Mucosa of descending colon (tissue), 3 donors: ENCODE results near the gene ERVMER34-1. TPM values are rescaled to one million over a fixed set of nuclear protein-coding genes. Genes with fewer than 3 reads are reported as not detected.

Experiments used
- ATAC-seq: fragments of 200-7000 bp; cut with Tn5 transposase; one replicate; pipeline ENCODE4 v1.9.1; 2020; ENCODE audit warnings: mild to moderate bottlenecking, moderate library complexity
- DNase-seq, 3 donors: peaks; one replicate each; pipeline ENCODE4 v3.0.0-alpha.2; 2020
- H3K36me3 ChIP-seq: fragments of 200-600 bp; one replicate; pipeline ENCODE4 v1.8.0; 2021; ENCODE audit warnings: low read depth, mild to moderate bottlenecking
- H3K4me1 ChIP-seq: fragments of 200-600 bp; one replicate; pipeline ENCODE4 v1.8.0; 2021; ENCODE audit warnings: low read depth, mild to moderate bottlenecking
- H3K4me3 ChIP-seq: fragments of 200-600 bp; one replicate; pipeline ENCODE4 v1.8.0; 2021; ENCODE audit warnings: mild to moderate bottlenecking
- H3K9me3 ChIP-seq: fragments of 200-600 bp; one replicate; pipeline ENCODE4 v1.8.0; 2021; ENCODE audit warnings: mild to moderate bottlenecking
- intact Hi-C, 2 donors: fragments of 100-400 bp; cut with DNase I in 1 of 2; cut with micrococcal nuclease in 1 of 2; formaldehyde crosslinking; loops; one replicate each; pipeline versions ENCODE4 v1.11.0 to v1.11.1; 2022; cut with DNase I, micrococcal nuclease
- total RNA-seq, 3 donors: library from RNA; stranded (reverse); fragmentation: NEBNext Ultra II Directional in 2 of 3; extraction: Animal tissue kit (Norgen Biotek cat#: 25700) in 2 of 3; gene quantifications; one replicate each; pipeline versions ENCODE4 v1.2.1 to v1.2.4, GENCODE V29; 2021 to 2023
- TF ChIP-seq, protein P1 (sequence below): fragments of 200-600 bp; IDR thresholded peaks from one replicate; pipeline ENCODE4 v1.8.0; 2022; ENCODE audit warnings: antibody characterized with exemption, mild to moderate bottlenecking
- donor health status: DM: no; HTN: no; CAD: no; lungs with moderate emphysema.
- donor health status: DM: no; HTN: no; CAD: no.
- donor health status: DM: no; HTN: yes; CAD: no.

Gene ERVMER34-1
- total RNA-seq, 3 donors from 2014 or later: 0.24 to 0.70 (median 0.58) TPM

GRCh38 chr4:52712251-52713130, 38.7 kb downstream of the ERVMER34-1 start:
- peak overlapping the region; percentile 92 for H3K4me3 ChIP-seq
- H3K4me1 ChIP-seq: peaks cover 23% of the 10 kb centered on the region
- intact Hi-C loops: no loop called here
- TF ChIP-seq, protein P1, sequence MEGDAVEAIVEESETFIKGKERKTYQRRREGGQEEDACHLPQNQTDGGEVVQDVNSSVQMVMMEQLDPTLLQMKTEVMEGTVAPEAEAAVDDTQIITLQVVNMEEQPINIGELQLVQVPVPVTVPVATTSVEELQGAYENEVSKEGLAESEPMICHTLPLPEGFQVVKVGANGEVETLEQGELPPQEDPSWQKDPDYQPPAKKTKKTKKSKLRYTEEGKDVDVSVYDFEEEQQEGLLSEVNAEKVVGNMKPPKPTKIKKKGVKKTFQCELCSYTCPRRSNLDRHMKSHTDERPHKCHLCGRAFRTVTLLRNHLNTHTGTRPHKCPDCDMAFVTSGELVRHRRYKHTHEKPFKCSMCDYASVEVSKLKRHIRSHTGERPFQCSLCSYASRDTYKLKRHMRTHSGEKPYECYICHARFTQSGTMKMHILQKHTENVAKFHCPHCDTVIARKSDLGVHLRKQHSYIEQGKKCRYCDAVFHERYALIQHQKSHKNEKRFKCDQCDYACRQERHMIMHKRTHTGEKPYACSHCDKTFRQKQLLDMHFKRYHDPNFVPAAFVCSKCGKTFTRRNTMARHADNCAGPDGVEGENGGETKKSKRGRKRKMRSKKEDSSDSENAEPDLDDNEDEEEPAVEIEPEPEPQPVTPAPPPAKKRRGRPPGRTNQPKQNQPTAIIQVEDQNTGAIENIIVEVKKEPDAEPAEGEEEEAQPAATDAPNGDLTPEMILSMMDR: no peak
- ATAC-seq: peak; percentile 96
- H3K9me3 ChIP-seq: no peaks in the 10 kb centered on the region
- no peaks in the 10 kb centered on the region for H3K36me3 ChIP-seq
- peak; percentile 98 to 99 (median 99) for DNase-seq

DNA sequence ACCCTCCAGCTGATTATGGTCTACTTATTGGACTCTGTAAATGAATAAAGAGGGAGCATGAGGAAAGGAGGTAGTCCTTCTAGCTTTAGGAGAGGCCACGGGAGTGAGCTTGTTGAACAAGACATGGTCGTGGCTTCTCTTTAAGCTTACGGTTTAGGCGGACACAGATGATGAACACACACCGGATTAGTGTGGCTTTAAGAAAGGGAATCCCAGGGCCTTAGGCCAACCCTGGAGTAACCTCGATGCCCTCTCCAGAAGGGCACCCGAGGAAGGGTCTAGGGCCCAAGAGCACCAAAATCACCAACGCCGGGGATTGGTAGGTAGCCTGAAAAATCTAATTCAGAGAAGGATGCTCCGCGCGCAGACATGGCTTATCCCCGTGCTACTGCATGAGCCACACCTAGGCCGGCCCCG, 39.4 kb downstream of the ERVMER34-1 start:
- TF ChIP-seq, protein P1: no peak
- DNase-seq: no peak
- Histone ChIP-seq H3K36me3 (no peaks in the 10 kb centered on the region), H3K9me3 (no peaks in the 10 kb centered on the region), H3K4me1 (peaks cover 23% of the 10 kb centered on the region), H3K4me3 (peak overlapping the region; percentile 92)
- no peak for ATAC-seq
- intact Hi-C loops: no loop called here

- DNase-seq (peak in 1 of 3 donors; percentile 29), ATAC-seq (no peak)
- no peaks in the 10 kb centered on the region for H3K9me3 ChIP-seq
- H3K36me3 ChIP-seq: no peaks in the 10 kb centered on the region
- H3K4me1 ChIP-seq: peaks cover 23% of the 10 kb centered on the region
- TF ChIP-seq, protein P1: no peak
- H3K4me3 ChIP-seq: no peak overlapping the region
- intact Hi-C loops: no loop called here
These were observed 40.0 kb downstream of the ERVMER34-1 start for GRCh38 chr4:52711272-52711671.

DNA sequence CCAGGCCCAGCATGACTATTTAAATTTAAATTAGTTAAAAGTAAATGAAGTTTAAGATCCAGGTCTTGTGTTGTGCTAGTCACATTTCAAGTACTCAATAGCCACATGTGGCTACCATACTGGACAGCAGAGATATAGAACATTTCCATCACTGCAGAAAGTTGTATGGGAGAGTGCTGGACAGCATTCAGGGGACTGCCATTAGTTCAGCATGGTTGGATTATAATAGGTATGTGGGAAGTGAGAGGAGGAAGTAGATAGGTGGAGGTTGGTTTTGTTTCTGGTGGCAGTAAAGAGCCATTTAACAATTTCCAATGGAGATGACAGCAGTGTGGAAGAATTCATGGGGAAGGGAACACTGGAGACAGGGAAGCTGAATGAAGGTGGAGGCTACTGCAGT, 42.1 kb downstream of the ERVMER34-1 start:
- Histone ChIP-seq H3K9me3 (no peaks in the 10 kb centered on the region), H3K36me3 (no peaks in the 10 kb centered on the region), H3K4me1 (peaks cover 16% of the 10 kb centered on the region), H3K4me3 (no peak overlapping the region)
- TF ChIP-seq, protein P1: no peak
- ATAC-seq (no peak), DNase-seq (no peak)
- intact Hi-C loops: no loop called here

GRCh38 chr4:52704661-52705060, 46.6 kb downstream of the ERVMER34-1 start:
- intact Hi-C loops: no loop called here
- DNase-seq (no peak), ATAC-seq (no peak)
- Histone ChIP-seq H3K9me3 (no peaks in the 10 kb centered on the region), H3K36me3 (no peaks in the 10 kb centered on the region), H3K4me3 (no peak overlapping the region), H3K4me1 (no peaks in the 10 kb centered on the region)
- TF ChIP-seq, protein P1: no peak
